SU-DHL-6 (cell line): ENCODE results near the gene ARHGAP10.

Source experiments
- EZH2phosphoT487 ChIP-seq: fragments of 200-600 bp; sonication (generic), shearing (Covaris generic); conservative IDR thresholded peaks from 2 replicates; pipeline ENCODE4 v1.6.1; 2018; ENCODE audit warnings: mild to moderate bottlenecking, antibody characterized with exemption, low read length, moderate library complexity, mixed read lengths
- TF ChIP-seq, protein P1 (sequence below): fragments of 200-600 bp; sonication (generic); IDR thresholded peaks from one replicate; pipeline ENCODE4 v1.5.1; 2017; ENCODE audit warnings: antibody characterized with exemption, mild to moderate bottlenecking, low read length, moderate library complexity; ENCODE audit not compliant: insufficient read depth, poor library complexity, severe bottlenecking

DNA sequence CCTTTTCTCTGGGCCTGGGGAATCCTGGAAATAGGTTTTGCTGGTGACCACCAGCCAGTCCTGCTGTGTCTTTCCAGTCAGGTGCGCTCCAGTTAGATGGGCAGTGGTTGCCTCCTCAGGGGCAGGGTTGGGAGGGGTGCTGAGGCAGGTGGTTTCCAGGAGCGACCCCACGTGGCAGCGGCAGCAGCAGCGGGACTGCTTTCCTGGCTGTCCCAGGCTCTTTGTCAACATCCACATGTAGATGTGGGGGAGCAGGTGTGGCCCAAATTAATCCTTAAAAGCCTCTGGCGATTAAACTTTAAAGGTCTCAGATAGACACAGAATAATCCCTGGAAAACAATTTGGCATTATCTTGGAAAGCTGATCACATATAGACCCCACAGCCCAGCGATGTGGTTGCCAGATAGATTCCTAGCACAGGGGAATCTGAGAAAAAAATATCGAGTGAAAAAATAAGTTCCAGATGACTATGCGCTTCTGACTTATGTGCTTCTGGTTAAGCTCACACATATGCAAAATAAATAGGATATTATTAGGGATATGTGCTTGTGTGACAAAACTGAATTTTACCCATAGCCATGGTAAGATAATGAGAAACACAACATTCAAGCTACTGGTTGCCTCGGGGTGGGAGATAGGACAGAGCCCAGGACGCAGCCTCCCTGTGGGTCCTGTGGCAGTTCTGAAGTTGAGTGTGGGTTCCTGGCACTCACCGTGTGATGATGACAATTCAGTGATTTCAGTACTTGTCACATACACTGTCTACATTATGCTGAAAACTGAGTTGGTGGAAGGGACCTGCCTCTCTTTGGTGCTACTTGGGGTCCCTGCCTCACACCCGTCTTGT, 336.4 kb downstream of the ARHGAP10 start:
- TF ChIP-seq, protein P1, sequence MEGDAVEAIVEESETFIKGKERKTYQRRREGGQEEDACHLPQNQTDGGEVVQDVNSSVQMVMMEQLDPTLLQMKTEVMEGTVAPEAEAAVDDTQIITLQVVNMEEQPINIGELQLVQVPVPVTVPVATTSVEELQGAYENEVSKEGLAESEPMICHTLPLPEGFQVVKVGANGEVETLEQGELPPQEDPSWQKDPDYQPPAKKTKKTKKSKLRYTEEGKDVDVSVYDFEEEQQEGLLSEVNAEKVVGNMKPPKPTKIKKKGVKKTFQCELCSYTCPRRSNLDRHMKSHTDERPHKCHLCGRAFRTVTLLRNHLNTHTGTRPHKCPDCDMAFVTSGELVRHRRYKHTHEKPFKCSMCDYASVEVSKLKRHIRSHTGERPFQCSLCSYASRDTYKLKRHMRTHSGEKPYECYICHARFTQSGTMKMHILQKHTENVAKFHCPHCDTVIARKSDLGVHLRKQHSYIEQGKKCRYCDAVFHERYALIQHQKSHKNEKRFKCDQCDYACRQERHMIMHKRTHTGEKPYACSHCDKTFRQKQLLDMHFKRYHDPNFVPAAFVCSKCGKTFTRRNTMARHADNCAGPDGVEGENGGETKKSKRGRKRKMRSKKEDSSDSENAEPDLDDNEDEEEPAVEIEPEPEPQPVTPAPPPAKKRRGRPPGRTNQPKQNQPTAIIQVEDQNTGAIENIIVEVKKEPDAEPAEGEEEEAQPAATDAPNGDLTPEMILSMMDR: no peak
- TF ChIP-seq EZH2phosphoT487: no peak
